ENCODE measurements around the gene DKK3.

DNA sequence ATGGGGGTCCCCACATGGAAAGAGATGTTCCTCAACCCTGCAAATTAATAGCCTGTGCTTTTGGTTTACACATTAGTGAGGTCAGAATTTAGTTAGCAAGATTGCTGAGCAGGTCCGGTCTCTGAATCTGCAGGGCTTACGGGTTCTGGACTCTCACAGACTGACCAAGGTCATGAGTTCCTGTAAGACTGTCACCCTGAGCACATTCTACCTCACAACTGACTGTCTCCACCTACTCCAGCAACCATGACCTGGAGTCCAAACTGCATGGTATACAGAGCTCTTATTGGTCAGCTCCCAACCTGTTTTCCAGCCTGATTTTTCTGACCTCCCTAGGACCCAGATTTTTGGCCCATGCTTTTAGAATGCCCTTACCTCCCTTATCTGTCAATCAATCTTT, 28.2 kb downstream of the DKK3 start:
- TF ChIP-seq, protein P1, sequence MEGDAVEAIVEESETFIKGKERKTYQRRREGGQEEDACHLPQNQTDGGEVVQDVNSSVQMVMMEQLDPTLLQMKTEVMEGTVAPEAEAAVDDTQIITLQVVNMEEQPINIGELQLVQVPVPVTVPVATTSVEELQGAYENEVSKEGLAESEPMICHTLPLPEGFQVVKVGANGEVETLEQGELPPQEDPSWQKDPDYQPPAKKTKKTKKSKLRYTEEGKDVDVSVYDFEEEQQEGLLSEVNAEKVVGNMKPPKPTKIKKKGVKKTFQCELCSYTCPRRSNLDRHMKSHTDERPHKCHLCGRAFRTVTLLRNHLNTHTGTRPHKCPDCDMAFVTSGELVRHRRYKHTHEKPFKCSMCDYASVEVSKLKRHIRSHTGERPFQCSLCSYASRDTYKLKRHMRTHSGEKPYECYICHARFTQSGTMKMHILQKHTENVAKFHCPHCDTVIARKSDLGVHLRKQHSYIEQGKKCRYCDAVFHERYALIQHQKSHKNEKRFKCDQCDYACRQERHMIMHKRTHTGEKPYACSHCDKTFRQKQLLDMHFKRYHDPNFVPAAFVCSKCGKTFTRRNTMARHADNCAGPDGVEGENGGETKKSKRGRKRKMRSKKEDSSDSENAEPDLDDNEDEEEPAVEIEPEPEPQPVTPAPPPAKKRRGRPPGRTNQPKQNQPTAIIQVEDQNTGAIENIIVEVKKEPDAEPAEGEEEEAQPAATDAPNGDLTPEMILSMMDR (conservative IDR thresholded peaks at IDR 0.05; ENCODE audit: low read depth in 2 of 2): no peak
- TF ChIP-seq, protein P2, sequence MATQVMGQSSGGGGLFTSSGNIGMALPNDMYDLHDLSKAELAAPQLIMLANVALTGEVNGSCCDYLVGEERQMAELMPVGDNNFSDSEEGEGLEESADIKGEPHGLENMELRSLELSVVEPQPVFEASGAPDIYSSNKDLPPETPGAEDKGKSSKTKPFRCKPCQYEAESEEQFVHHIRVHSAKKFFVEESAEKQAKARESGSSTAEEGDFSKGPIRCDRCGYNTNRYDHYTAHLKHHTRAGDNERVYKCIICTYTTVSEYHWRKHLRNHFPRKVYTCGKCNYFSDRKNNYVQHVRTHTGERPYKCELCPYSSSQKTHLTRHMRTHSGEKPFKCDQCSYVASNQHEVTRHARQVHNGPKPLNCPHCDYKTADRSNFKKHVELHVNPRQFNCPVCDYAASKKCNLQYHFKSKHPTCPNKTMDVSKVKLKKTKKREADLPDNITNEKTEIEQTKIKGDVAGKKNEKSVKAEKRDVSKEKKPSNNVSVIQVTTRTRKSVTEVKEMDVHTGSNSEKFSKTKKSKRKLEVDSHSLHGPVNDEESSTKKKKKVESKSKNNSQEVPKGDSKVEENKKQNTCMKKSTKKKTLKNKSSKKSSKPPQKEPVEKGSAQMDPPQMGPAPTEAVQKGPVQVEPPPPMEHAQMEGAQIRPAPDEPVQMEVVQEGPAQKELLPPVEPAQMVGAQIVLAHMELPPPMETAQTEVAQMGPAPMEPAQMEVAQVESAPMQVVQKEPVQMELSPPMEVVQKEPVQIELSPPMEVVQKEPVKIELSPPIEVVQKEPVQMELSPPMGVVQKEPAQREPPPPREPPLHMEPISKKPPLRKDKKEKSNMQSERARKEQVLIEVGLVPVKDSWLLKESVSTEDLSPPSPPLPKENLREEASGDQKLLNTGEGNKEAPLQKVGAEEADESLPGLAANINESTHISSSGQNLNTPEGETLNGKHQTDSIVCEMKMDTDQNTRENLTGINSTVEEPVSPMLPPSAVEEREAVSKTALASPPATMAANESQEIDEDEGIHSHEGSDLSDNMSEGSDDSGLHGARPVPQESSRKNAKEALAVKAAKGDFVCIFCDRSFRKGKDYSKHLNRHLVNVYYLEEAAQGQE (IDR thresholded peaks at IDR 0.05; ENCODE audit: unreplicated experiment): no peak
- no peak for TF ChIP-seq EZH2phosphoT487 (IDR thresholded peaks at IDR 0.05; ENCODE audit: unreplicated experiment)
- TF ChIP-seq EZH2 (IDR thresholded peaks at IDR 0.05; ENCODE audit: low read depth, unreplicated experiment): no peak
